ENCODE data around the gene SH3RF3.

SH3RF3 gene

GRCh38 chr2:109406301-109406700 lies 277.3 kb downstream of the SH3RF3 start:
- no peak for DNase-seq

GRCh38 chr2:109407276-109408042 lies 278.5 kb downstream of the SH3RF3 start:
- DNase-seq: no peak

GRCh38 chr2:109408043-109408335 lies 279.0 kb downstream of the SH3RF3 start:
- DNase-seq: no peak

- no peak for DNase-seq
These were observed 280.5 kb downstream of the SH3RF3 start for GRCh38 chr2:109409321-109410038.

- DNase-seq: no peak
These were observed 281.2 kb downstream of the SH3RF3 start for GRCh38 chr2:109410039-109410815.

GRCh38 chr2:109411640-109412325 lies 282.8 kb downstream of the SH3RF3 start:
- DNase-seq: no peak

- DNase-seq: no peak
These were observed 286.6 kb downstream of the SH3RF3 start for GRCh38 chr2:109415581-109416013.

GRCh38 chr2:109417701-109418335 lies 288.8 kb downstream of the SH3RF3 start:
- no peak for DNase-seq

GRCh38 chr2:109418716-109419115 lies 289.7 kb downstream of the SH3RF3 start:
- DNase-seq: no peak

- no peak for DNase-seq
These were observed 290.3 kb downstream of the SH3RF3 start for GRCh38 chr2:109419171-109419756.

- DNase-seq: no peak
These were observed 291.0 kb downstream of the SH3RF3 start for GRCh38 chr2:109419960-109420370.

- no peak for DNase-seq
These were observed 292.1 kb downstream of the SH3RF3 start for GRCh38 chr2:109421101-109421500.

GRCh38 chr2:109421642-109422041 lies 292.6 kb downstream of the SH3RF3 start:
- no peak for DNase-seq

- no peak for DNase-seq
These were observed 293.2 kb downstream of the SH3RF3 start for GRCh38 chr2:109422071-109422757.

GRCh38 chr2:109422758-109423500 lies 293.9 kb downstream of the SH3RF3 start:
- no peak for DNase-seq

- no peak for DNase-seq
These were observed 294.8 kb downstream of the SH3RF3 start for GRCh38 chr2:109423556-109424359.

GRCh38 chr2:109425411-109425810 lies 296.4 kb downstream of the SH3RF3 start:
- no peak for DNase-seq

- no peak for DNase-seq
These were observed 298.7 kb downstream of the SH3RF3 start for GRCh38 chr2:109427661-109428091.

GRCh38 chr2:109428281-109428680 lies 299.3 kb downstream of the SH3RF3 start:
- no peak for DNase-seq

Data from activated CD4-positive, alpha-beta T cell treated with anti-CD3 and anti-CD28 coated beads, Interleukin-2, amount 50 U/mL, for 4 hours (primary cell).